ENCODE measurements around the gene SLC39A11.

SLC39A11 gene

GRCh38 chr17:72804949-72805707 is 287.4 kb downstream of the SLC39A11 start:
- no peak for ATAC-seq
- TF ChIP-seq CREB5 (CRISPR knock-in tag; IDR thresholded peaks at IDR 0.05; ENCODE audit: low read depth) (no peak), CSDC2 (CRISPR knock-in tag; IDR thresholded peaks at IDR 0.05) (no peak), RARB (CRISPR knock-in tag; IDR thresholded peaks at IDR 0.05) (no peak), TOX (CRISPR knock-in tag; IDR thresholded peaks at IDR 0.05; ENCODE audit: borderline replicate concordance) (no peak)
- TF ChIP-seq, protein P1, sequence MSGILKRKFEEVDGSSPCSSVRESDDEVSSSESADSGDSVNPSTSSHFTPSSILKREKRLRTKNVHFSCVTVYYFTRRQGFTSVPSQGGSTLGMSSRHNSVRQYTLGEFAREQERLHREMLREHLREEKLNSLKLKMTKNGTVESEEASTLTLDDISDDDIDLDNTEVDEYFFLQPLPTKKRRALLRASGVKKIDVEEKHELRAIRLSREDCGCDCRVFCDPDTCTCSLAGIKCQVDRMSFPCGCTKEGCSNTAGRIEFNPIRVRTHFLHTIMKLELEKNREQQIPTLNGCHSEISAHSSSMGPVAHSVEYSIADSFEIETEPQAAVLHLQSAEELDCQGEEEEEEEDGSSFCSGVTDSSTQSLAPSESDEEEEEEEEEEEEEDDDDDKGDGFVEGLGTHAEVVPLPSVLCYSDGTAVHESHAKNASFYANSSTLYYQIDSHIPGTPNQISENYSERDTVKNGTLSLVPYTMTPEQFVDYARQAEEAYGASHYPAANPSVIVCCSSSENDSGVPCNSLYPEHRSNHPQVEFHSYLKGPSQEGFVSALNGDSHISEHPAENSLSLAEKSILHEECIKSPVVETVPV (CRISPR knock-in tag; IDR thresholded peaks at IDR 0.05), result no peak

DNA sequence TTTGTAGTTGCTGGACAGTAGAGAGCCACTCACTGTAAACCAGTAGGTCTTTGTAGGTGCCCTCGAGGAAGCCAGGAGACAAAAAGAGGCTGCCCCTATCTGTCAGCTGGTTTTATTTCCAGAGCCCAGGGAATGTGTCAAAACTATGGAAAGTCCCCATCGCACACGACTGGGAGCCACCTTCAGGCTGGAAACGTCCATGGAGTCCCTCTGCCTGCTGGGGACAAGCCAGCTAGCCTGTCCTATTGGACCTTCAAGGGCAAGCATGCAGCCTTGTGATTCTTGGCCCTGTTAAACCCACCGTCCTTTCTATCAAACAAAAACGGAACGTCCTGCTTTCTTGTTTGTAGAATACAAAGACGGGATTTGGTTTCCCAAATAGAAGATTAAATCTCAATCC is 289.8 kb downstream of the SLC39A11 start:
- no peak for ATAC-seq
- no peak for TF ChIP-seq RARB (CRISPR knock-in tag; IDR thresholded peaks at IDR 0.05)
- no peak for TF ChIP-seq ESRRG (CRISPR knock-in tag; IDR thresholded peaks at IDR 0.05)
- no peak for TF ChIP-seq GLIS3 (CRISPR knock-in tag; IDR thresholded peaks at IDR 0.05)
- TF ChIP-seq POU6F1 (CRISPR knock-in tag; IDR thresholded peaks at IDR 0.05; ENCODE audit: borderline replicate concordance, low read depth), result no peak
- TF ChIP-seq ZNF70 (CRISPR knock-in tag; IDR thresholded peaks at IDR 0.05), result no peak
- TF ChIP-seq ZNF8 (CRISPR knock-in tag; IDR thresholded peaks at IDR 0.05), result no peak
- TF ChIP-seq ZC3H10 (CRISPR knock-in tag; IDR thresholded peaks at IDR 0.05), result no peak
- TF ChIP-seq TCF4 (CRISPR knock-in tag; IDR thresholded peaks at IDR 0.05; ENCODE audit: borderline replicate concordance), result no peak
- TF ChIP-seq ARNTL (CRISPR knock-in tag; IDR thresholded peaks at IDR 0.05; ENCODE audit: borderline replicate concordance, low read depth), result no peak
- TF ChIP-seq BACH2 (CRISPR knock-in tag; IDR thresholded peaks at IDR 0.05; ENCODE audit: borderline replicate concordance), result no peak
- TF ChIP-seq CREB5 (CRISPR knock-in tag; IDR thresholded peaks at IDR 0.05; ENCODE audit: low read depth), result no peak
- TF ChIP-seq SNAI2 (CRISPR knock-in tag; IDR thresholded peaks at IDR 0.05), result no peak
- TF ChIP-seq OSR1 (CRISPR knock-in tag; IDR thresholded peaks at IDR 0.05), result no peak
- no peak for TF ChIP-seq TOX (CRISPR knock-in tag; IDR thresholded peaks at IDR 0.05; ENCODE audit: borderline replicate concordance)
- TF ChIP-seq ZNF565 (CRISPR knock-in tag; conservative IDR thresholded peaks at IDR 0.05; ENCODE audit: low read depth), result no peak
- no peak for TF ChIP-seq ZFP30 (CRISPR knock-in tag; IDR thresholded peaks at IDR 0.05)
- TF ChIP-seq PPARA (CRISPR knock-in tag; IDR thresholded peaks at IDR 0.05; ENCODE audit: borderline replicate concordance), result no peak
- no peak for TF ChIP-seq ISL1 (CRISPR knock-in tag; IDR thresholded peaks at IDR 0.05)
- TF ChIP-seq ZFP3 (CRISPR knock-in tag; IDR thresholded peaks at IDR 0.05), result no peak

DNA sequence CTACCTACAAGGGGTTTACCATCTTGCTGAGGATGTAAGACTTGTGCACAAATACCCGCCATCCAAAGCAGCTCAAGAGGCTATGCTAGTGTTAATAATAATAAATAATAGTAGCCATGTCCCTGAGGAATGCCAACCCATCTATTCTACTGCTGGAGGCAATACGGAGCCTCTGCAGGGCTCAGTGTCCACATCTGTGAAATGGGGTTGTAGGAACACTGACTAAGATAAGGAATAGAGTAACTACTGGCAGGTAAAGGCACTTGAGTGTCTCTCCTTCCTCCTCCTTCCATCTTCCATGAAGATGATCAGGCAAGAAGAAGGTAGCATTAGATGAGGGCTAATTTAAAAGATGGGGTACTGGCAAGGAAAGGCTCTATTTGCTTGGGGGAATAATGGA is 295.3 kb downstream of the SLC39A11 start:
- no peak for ATAC-seq

More for the DNA sequence above, 295.3 kb downstream of the SLC39A11 start:
- TF ChIP-seq ZNF565 (CRISPR knock-in tag; conservative IDR thresholded peaks at IDR 0.05; ENCODE audit: low read depth) (no peak), TOX (CRISPR knock-in tag; IDR thresholded peaks at IDR 0.05; ENCODE audit: borderline replicate concordance) (no peak), OSR1 (CRISPR knock-in tag; IDR thresholded peaks at IDR 0.05) (no peak), ZNF70 (CRISPR knock-in tag; IDR thresholded peaks at IDR 0.05) (no peak), GLIS3 (CRISPR knock-in tag; IDR thresholded peaks at IDR 0.05) (no peak), ZNF8 (CRISPR knock-in tag; IDR thresholded peaks at IDR 0.05) (no peak), ZFP3 (CRISPR knock-in tag; IDR thresholded peaks at IDR 0.05) (no peak), ISL1 (CRISPR knock-in tag; IDR thresholded peaks at IDR 0.05) (no peak), POU6F1 (CRISPR knock-in tag; IDR thresholded peaks at IDR 0.05; ENCODE audit: borderline replicate concordance, low read depth) (no peak), ZFP30 (CRISPR knock-in tag; IDR thresholded peaks at IDR 0.05) (no peak), ESRRG (CRISPR knock-in tag; IDR thresholded peaks at IDR 0.05) (no peak), CSDC2 (CRISPR knock-in tag; IDR thresholded peaks at IDR 0.05) (no peak)
- TF ChIP-seq, protein P2, sequence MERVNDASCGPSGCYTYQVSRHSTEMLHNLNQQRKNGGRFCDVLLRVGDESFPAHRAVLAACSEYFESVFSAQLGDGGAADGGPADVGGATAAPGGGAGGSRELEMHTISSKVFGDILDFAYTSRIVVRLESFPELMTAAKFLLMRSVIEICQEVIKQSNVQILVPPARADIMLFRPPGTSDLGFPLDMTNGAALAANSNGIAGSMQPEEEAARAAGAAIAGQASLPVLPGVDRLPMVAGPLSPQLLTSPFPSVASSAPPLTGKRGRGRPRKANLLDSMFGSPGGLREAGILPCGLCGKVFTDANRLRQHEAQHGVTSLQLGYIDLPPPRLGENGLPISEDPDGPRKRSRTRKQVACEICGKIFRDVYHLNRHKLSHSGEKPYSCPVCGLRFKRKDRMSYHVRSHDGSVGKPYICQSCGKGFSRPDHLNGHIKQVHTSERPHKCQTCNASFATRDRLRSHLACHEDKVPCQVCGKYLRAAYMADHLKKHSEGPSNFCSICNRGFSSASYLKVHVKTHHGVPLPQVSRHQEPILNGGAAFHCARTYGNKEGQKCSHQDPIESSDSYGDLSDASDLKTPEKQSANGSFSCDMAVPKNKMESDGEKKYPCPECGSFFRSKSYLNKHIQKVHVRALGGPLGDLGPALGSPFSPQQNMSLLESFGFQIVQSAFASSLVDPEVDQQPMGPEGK (CRISPR knock-in tag; IDR thresholded peaks at IDR 0.05; ENCODE audit: borderline replicate concordance), result no peak
- TF ChIP-seq, protein P1 (CRISPR knock-in tag; IDR thresholded peaks at IDR 0.05), result no peak

Measured in SK-N-SH treated with all-trans-retinoic acid at 6 μM for 48 hours (cell line).